Stimulated activated CD8-positive, alpha-beta memory T cell treated with anti-CD3 and anti-CD28 coated beads, Interleukin-4, amount 100 ng/mL, for 4 hours (primary cell): Measurements from ENCODE around the gene FOSL2.

Source experiments
- DNase-seq, 2 donors: peaks; one replicate each; pipeline ENCODE4 v3.0.0-alpha.2; 2020; ENCODE audit warnings: low read depth in 2 of 2, low spot score in 1 of 2

Gene FOSL2

DNA sequence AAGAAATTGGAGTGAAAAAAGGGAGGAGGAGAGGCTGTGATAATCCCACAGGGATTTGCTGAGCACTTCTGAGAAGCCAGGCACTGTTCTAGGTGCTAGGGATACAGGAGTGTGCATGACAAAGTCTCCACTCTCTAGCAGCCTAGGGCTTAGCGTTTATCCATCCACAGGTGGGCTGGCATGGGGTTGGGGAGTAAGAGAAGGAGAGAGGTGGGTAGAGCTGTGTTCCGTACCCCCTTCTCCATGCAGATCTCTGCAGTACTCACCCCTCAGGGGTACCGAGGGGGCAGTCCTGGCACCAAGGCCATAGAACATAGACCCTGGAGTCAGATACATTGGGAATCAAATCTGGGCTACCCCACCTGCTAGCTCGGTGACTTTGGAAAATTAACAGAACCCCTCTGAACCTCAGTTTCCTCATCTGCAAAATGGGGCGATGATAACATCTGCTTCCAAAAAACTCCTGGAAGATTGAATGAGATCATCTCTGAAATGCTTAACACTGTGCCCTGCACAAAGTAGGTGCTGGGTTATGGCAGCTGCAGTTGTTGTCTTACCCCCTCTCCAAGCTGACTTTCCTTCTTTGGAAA, 18.6 kb downstream of the FOSL2 start:
- no peak for DNase-seq

DNA sequence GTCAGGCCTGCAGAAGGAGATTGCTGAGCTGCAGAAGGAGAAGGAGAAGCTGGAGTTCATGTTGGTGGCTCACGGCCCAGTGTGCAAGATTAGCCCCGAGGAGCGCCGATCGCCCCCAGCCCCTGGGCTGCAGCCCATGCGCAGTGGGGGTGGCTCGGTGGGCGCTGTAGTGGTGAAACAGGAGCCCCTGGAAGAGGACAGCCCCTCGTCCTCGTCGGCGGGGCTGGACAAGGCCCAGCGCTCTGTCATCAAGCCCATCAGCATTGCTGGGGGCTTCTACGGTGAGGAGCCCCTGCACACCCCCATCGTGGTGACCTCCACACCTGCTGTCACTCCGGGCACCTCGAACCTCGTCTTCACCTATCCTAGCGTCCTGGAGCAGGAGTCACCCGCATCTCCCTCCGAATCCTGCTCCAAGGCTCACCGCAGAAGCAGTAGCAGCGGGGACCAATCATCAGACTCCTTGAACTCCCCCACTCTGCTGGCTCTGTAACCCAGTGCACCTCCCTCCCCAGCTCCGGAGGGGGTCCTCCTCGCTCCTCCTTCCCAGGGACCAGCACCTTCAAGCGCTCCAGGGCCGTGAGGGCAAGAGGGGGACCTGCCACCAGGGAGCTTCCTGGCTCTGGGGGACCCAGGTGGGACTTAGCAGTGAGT, 19.4 kb downstream of the FOSL2 start:
- no peak for DNase-seq

DNA sequence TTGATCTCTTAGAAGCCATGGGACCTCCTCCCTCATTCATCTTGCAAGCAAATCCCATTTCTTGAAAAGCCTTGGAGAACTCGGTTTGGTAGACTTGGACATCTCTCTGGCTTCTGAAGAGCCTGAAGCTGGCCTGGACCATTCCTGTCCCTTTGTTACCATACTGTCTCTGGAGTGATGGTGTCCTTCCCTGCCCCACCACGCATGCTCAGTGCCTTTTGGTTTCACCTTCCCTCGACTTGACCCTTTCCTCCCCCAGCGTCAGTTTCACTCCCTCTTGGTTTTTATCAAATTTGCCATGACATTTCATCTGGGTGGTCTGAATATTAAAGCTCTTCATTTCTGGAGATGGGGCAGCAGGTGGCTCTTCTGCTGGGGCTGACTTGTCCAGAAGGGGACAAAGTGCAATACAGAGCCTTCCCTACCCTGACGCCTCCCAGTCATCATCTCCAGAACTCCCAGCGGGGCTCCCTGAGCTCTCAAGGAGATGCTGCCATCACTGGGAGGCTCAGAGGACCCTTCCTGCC, 20.0 kb downstream of the FOSL2 start:
- no peak for DNase-seq

DNA sequence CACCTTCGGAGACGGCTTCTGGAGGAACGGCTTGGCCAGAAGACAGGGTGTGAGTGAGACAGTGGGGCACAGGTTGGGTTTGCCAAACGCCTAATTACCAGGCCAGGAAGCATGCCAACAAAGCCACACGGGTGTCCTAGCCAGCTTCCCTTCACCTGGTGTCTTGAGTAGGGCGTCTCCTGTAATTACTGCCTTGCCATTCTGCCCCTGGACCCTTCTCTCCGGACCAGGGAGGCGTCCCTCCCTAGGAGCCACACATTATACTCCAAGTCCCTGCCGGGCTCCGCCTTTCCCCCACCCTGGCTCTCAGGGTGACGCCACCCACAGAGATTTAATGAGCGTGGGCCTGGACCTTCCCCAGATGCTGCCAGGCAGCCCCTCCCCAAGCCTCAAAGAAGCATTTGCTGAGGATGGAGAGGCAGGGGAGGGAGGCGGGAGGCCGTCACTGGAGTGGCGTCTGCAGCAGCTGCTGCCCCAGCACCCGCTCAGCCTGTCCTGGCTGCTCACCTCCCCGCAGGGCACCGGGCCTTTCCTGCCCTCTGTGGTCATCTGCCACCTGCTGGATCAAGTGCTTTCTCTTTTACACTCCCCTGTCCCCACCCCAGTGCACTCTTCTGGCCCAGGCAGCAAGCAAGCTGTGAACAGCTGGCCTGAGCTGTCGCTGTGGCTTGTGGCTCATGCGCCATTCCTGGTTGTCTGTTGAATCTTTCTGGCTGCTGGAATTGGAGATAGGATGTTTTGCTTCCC, 20.7 kb downstream of the FOSL2 start:
- no peak for DNase-seq

DNA sequence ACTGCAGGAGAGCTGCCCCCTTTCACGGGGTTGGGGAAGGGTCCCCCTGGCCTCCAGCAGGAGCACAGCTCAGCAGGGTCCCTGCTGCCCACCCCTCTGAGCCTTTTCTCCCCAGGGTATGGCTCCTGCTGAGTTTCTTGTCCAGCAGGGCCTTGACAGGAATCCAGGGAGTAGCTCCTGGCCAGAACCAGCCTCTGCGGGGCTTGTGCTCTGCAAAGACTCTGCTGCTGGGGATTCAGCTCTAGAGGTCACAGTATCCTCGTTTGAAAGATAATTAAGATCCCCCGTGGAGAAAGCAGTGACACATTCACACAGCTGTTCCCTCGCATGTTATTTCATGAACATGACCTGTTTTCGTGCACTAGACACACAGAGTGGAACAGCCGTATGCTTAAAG, 21.2 kb downstream of the FOSL2 start:
- no peak for DNase-seq

DNA sequence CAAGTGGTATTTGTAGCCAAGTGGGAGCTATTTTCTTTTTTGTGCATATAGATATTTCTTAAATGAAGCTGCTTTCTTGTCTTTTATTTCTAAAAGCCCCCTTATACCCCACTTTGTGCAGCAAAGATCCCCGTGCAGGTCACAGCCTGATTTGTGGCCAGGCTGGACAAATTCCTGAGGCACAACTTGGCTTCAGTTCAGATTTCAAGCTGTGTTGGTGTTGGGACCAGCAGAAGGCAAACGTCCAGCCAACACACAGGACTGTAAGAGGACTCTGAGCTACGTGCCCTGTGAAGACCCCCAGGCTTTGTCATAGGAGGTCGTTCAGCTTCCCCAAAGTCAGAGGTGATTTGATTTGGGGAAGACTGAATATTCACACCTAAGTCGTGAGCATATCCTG, 21.9 kb downstream of the FOSL2 start:
- DNase-seq = no peak

DNA sequence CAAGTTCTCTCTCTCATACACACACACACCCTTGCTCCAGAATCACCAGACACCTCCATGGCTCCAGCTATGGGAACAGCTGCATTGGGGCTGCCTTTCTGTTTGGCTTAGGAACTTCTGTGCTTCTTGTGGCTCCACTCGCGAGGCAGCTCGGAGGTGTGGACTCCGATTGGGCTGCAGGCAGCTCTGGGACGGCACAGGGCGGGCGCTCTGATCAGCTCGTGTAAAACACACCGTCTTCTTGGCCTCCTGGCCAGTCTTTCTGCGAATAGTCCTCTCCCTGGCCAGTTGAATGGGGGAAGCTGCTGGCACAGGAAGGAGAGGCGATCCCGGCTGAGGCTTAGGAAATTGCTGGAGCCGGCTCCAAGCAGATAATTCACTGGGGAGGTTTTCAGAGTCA, 22.4 kb downstream of the FOSL2 start:
- DNase-seq = no peak

DNA sequence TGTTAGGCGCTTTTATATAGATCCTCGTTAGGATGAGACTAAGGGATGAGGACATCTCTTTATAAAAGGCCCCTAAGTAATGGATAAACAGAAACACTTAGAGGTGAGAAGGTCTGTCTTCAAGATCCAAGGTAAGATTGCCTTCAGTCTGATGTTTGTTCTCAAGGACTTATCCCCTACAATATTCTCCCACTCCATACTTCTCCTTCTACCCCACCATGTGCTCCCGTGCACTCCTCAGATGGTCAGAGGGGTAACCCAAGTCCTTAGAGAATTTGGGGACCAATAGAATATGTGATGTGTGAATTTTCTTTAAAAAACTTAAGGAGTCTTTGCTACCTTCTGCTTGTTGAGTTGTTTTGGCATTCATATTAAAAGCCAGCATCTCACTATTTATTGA, 23.1 kb downstream of the FOSL2 start:
- DNase-seq = no peak

DNA sequence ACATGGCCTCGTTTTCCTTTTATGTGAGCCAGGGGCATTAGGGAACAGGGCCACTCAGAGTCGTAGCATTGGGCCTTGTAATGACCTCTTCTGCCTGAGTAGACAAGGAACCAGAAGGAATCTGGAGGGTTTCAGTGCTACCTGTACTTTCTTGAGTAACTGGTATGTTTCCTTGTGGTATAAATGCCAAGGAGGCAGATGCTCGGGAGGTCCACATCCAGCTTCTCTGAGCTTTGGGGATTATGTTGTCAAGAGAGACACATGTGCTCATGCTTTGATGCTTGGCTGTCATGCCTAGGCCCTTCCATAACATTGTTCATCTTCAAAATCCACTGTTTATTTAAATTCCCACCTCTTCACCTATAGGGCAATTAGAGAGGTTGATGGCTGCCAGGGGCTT, 26.3 kb downstream of the FOSL2 start:
- DNase-seq = no peak

DNA sequence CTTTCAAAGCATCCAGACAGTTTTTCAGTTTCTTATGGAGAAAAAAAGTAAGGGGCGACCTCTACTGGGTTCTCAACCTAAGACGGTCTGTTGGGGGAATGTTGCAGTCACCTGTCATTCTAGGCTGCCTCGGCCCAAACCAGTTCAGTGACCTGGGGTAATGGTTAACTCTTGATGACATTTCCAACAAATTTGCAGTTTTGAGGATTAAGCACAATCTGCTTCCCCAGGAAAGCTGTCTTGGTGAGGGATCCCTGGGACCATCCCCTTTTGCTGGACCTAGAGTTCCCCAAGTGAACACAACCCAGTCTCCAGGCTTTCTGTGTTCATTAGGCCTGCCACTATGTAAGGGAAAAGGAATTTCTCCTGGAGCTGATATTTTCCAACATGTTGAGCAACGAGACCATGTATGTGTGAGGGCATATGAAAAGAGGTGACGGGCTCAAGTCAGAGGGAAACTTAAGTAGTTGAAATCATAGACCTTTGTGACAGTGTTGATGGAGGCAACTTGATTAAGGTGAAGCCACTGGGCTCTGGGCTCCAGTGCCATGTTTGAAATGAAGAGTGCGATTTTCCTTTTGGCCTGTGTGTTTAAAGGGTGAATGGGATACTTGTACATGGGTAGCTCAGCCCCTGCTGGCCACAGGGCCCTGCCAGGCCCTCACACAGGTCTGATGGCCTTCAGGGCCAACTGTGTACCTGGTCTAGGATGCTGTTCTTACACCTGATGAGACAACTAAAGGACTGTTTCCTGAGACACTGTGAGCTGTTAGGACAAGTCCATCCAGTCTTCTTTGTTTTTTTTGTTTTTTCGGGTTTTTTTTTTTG, 27.0 kb downstream of the FOSL2 start:
- DNase-seq = no peak

DNA sequence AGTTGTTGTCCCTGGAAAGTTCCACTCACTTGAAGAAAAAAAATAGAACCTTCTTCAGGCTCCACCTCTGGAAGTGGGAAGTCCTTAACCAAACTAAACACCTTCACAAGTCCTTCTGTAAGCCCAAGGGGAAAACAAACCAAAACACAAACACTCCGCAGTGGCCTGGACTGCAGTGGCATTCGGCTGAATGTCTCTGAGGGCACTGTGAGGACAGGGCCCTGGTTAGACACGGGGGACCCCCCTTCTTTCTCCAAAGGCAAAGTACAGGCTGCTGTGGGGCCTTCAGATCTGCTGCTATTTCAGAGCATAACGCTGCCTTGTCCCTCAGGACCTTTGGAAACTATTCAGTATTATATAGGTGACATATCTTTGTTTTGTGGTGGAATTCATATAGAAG, 28.1 kb downstream of the FOSL2 start:
- no peak for DNase-seq

DNA sequence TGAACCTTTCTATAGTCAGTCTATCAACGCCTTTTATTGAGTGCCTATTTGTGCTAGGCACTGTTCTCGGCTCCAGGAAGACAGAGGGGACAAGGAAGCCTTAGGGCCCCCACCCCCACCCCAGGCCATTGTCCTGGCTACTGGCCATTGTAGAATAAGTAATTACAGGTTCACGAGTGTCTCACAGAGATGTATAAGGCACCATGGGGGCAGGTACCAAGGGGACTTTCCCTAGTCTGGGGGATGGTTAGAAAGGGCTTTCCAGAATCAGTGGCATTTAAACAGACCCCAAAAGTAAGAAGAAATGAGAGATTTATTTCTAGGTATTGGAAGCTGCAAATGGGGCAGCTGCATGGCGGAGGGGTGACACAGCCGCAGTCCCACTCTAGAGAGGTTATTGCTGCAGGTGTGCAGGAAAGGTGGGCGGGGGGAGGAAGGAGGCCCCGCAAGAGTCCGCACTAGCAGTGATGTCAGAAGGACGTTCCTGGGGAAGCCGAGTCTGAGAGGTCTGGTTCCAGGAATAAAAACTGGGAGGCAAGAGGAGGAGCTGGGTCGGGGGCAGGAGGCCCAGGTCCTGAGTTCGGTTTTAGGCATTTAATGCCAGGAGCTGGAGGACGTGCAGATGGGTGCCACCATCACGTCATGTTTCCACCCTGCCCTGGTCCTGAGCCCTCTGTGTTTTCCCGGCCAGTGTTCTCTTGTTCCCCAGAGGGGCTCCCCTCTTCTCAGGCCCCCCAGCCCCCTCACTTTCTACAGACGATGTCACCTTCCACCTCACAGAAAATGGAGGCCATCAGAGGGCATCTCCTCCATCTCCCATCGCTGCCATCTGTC, 30.5 kb downstream of the FOSL2 start:
- no peak for DNase-seq

DNA sequence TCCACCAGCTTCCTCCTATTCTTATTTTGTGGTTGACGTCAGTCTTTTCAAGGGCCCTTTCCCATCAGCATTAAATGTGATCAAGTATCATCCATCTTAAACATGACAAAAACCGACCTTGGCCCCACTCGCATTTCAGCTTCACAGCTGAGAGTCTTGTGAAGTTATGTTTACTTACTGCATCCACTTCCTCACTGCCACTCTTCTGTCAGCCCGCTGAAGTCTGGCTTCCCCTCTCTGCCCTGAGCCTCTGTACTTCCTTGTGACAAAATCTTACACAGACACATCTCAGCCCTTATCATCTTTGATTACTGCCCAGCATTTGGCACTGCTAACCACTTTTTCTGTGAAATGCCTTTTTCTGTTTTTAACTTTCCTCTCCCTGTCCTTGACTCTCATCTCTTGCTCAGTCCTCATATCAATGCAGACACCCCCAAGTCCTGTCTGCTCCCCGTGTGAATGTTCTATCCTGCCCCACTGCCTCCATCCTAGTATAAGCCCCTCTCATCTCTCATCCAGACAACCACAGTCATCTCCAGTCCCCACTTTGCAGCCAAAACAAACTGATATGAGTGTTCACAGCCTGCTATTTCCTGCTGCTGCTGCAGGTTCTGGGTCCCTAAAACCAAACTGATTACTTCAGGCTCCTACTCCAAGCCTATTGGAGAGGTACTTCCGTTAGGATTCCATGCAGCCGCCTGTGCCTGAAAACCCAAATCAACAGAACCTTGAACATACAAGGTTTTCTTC, 31.4 kb downstream of the FOSL2 start:
- DNase-seq = no peak

DNA sequence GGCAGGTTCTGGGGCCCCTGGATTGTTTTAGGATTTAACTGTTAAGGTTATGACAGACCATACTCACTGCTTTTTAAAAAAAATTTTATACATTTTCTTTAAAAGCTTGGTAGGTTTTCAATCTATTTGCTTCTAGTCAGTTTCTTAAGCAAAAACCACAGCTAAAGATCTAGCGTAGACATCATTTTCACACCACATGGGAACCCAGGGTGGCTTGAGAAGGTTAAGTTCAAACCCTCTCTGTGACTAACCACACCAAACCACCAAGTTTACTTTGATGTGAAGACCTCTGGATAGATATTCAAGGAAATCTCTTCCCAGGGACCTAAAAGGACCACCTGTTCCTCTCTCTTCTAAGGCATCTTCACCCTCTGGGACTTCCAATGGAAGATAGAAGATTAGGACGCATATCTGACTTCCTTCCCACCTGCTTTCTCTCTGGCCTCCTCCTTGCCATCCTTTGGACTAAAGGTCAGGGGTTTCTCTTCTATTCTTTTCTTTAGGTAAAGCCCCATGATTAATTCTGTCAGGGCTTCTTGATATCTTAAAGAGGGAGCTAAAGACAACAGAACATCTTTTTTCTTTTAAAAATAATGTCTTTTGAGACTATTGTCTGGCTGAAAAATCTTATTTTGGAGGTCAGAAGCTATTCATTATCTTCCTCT, 32.3 kb downstream of the FOSL2 start:
- DNase-seq = no peak

DNA sequence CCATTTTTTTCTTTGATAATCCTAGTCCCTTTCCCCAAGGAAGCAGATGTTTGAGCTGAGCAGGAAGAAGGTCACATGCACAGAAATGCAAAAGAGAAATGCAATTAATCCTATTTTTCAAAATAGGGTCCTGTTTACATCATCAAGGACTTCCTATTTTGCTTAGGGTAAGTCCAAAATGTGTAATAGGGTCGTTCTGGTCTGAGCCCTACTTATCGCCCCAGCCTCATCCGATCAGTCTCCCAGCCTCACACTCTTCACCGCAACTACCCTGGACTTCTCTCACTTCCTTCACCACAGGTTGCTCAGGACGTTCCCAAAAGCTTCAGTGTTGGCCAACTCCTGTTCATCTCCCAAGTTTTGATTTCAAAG, 32.8 kb downstream of the FOSL2 start:
- no peak for DNase-seq

DNA sequence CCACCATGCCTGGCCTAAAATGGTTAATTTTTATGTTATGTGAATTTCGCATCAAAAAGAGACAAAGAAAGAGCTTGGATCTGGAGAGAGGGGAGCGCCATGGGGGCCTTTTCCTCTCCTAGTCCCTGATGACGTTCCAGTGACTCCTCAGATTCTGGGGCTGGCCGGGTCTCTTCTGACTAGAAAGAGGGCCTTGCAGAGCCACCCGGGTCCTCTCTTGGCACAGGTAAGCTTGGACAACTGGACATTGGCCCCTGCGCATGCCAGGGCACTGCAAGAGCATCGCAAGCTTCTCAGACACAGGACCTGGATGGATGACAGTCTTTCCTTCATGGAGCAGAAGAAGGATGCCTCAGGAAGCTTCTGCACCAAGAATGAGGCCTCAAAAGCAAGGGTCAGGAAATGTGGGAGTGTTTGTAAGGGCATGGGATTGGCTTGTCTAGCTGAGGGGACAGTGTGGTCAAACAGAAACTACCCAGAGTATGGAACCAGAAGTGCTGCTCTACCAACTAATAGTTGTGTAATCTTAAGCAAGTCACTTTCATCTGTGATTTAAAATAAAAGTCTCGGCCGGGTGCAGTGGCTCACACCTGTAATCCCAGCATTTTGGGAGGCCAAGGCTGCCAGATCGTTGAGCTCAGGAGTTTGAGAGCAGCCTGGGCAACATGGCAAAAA, 35.2 kb downstream of the FOSL2 start:
- no peak for DNase-seq

DNA sequence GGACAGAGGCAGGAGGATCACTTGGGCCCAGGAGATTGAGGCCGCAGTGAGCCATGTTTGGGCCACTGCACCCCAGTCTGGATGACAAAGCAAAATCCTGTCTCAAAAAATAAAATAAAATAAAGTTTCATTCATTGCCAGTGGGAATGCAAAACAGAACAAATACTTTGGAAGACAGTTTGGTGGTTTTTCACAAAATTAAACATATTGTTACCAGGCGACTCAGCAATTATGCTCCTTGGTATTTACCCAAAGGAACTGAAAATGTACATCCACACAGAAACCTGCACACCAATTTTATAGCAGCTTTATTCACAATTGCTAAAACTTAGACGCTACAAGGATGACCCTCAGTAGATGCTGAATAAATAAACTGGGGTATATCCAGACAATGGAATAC, 35.8 kb downstream of the FOSL2 start:
- no peak for DNase-seq

DNA sequence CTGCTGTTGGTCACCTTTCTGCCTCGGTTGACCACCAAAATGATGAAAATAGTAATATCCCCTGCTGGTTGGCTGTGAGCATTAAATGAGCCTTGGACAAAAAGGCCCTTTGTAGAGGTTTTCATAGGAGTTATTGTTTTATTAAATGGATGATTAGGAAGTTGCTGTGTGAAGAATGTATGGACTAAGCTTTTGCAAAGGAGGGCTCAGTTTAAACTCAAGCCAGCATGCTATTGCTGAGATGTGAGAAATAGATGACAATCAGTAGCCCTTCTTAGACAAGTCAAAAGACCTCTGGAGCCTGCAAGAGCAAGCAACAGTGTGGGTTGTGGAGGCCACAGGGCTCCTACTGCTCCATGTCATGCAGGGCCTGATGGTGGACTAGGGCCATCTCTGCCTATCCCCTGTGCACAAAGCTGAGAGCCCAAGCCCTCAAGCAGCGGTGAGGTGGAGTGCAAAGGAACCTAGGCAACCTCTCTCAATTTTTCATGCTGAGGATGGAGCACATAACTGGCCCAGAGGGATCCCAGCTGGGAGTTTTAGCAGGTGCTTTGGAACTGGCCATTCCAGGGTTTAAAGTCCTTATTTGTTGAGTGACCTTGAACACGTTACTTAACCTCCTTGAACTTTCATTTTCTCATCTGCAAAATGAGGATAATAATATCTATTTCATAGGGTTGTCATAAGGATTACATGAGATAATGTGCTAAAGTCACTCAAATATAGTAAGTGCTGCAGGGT, 37.1 kb downstream of the FOSL2 start:
- no peak for DNase-seq
